ENCODE measurements around the gene ELOVL4.

The ELOVL4 gene

DNA sequence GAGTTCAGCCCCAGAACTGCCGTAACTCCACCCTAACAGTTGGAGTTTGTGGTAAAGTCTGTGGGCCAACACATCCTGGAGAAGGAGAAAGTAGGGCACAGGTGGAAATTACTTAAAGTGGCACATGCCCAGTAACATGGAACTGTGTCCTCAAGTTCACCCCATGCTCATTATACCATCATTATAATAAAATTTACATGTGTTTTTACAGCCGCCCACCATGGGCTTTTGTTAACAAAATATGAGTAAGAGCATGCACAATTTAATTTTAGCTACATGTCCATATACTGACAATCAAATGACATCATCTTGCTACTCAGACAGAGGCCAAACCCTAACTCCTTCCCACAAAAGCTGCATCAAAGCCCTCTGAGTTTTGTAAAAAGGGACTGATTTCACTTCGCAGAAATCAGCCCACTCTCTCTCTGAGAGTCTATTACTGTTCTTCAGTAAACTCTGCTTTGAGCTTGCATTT is 17.3 kb upstream of the ELOVL4 start:
- Histone ChIP-seq H3K4me1 (ENCODE audit: control insufficient read depth in 1 of 2, insufficient read depth in 2 of 2, low read length in 2 of 2) (no peaks in the 10 kb centered on the region), H3K36me3 (ENCODE audit: control insufficient read depth in 1 of 2, insufficient read depth in 2 of 2, low read length in 2 of 2) (no peaks in the 10 kb centered on the region), H3K4me3 (ENCODE audit: low read depth in 1 of 2, low read length in 2 of 2) (no peak overlapping the region), H3K9ac (ENCODE audit: low read depth in 1 of 2, low read length in 2 of 2) (no peak overlapping the region), H3K9me3 (ENCODE audit: control insufficient read depth in 1 of 2, low read length in 2 of 2) (no peaks in the 10 kb centered on the region), H3K27ac (ENCODE audit: low read depth, low read length) (no peak overlapping the region), H3K27me3 (ENCODE audit: control insufficient read depth in 1 of 2, insufficient read depth in 2 of 2, low read length in 2 of 2) (no peaks in the 10 kb centered on the region)

DNA sequence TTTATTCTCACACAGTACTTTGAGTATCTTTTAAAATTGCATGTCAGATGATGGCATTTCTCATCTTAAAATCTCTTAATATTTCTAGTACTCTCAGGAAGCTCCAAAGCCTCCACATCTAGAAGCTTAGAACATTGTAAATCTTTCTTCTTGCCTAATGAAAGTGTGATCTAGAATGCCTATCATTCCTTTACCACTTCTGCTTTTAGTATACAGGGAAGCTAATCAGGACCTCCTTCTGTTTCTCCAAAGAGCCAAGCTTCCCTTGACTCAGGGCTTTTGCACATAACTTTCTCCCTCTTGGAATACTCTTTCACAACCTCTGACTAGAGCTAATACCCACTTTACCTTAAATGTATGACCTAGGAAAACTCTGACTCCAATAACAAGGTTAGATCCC is 7.5 kb upstream of the ELOVL4 start:
- Histone ChIP-seq H3K27me3 (ENCODE audit: control insufficient read depth in 1 of 2, insufficient read depth in 2 of 2, low read length in 2 of 2) (no peaks in the 10 kb centered on the region), H3K36me3 (ENCODE audit: control insufficient read depth in 1 of 2, insufficient read depth in 2 of 2, low read length in 2 of 2) (no peaks in the 10 kb centered on the region), H3K27ac (ENCODE audit: low read depth, low read length) (no peak overlapping the region), H3K9ac (ENCODE audit: low read depth in 1 of 2, low read length in 2 of 2) (no peak overlapping the region), H3K9me3 (ENCODE audit: control insufficient read depth in 1 of 2, low read length in 2 of 2) (no peaks in the 10 kb centered on the region), H3K4me3 (ENCODE audit: low read depth in 1 of 2, low read length in 2 of 2) (no peak overlapping the region), H3K4me1 (ENCODE audit: control insufficient read depth in 1 of 2, insufficient read depth in 2 of 2, low read length in 2 of 2) (no peaks in the 10 kb centered on the region)

DNA sequence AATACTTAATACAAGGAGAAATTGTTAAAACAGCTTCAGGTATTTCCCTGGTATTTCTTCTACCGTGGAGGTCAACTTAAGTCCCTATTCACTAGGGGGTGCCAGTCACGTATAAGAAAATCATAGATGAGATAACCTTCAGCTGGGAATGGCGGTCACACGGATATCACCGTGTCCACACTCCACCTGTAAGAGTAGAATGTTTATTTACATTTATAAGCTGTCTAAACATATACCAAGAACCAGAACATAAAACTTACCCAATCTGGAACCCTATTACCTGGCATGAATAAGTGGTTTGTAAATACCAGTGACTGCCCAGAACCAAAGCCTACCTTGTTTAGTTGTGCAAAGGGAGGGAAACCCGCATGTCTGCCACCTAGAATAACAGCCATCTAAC is 1.9 kb upstream of the ELOVL4 start:
- Histone ChIP-seq H3K36me3 (ENCODE audit: control insufficient read depth in 1 of 2, insufficient read depth in 2 of 2, low read length in 2 of 2) (no peaks in the 10 kb centered on the region), H3K27ac (ENCODE audit: low read depth, low read length) (no peak overlapping the region), H3K27me3 (ENCODE audit: control insufficient read depth in 1 of 2, insufficient read depth in 2 of 2, low read length in 2 of 2) (peaks cover 27 to 28% of the 10 kb centered on the region in 2 donors), H3K4me3 (ENCODE audit: low read depth in 1 of 2, low read length in 2 of 2) (no peak overlapping the region), H3K9ac (ENCODE audit: low read depth in 1 of 2, low read length in 2 of 2) (no peak overlapping the region), H3K9me3 (ENCODE audit: control insufficient read depth in 1 of 2, low read length in 2 of 2) (no peaks in the 10 kb centered on the region), H3K4me1 (ENCODE audit: control insufficient read depth in 1 of 2, insufficient read depth in 2 of 2, low read length in 2 of 2) (peaks cover 0 to 9% of the 10 kb centered on the region in 2 donors)

DNA sequence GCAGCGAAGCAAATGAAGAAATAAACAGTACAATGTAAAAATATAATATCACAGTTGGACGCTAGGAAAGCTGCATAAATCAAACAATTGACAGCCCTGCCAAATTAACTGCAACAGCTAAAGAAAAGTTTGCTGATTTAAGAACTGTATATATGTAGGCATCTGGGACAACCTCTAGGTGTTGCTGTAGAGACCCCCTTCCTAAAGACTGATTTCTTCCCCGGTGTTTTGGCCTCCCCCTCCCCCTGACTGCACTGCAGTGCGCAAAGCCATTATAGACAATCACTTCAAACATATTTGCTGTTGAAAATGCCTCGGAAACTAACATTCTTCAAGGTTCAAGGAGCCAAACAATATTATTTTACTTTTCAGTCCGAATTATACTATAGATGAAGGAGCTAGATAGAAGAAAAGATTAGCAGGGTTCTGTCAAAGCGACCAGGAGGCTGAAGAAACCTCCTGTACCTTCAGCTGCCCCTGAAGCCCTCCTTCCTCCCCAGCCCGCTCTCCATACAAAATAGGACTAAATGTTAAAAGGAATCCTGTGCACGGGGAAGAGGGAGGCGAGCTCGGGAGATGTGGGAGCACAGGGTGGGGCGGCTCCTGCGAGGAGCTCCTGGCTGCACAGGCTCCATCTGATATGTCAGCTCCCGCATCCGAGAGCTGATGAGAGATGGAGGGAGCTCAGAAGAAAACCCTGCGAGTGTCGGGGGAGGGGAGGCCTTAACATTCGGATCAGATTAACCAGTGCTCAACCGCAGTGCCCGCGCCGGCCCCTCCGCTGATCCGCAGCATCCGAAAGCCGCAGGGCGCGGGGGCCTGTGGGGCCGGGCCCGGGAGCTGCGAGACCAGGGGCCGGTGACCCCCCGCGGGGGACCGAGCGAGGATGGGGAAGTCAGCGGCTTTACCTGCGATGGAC is 822 bp downstream of the ELOVL4 start:
- H3K27me3 ChIP-seq (ENCODE audit: control insufficient read depth in 1 of 2, insufficient read depth in 2 of 2, low read length in 2 of 2): peaks cover 33 to 34% of the 10 kb centered on the region in 2 donors
- H3K4me1 ChIP-seq (ENCODE audit: control insufficient read depth in 1 of 2, insufficient read depth in 2 of 2, low read length in 2 of 2): peaks cover 0 to 9% of the 10 kb centered on the region in 2 donors
- no peak overlapping the region for H3K27ac ChIP-seq (ENCODE audit: low read depth, low read length)
- no peaks in the 10 kb centered on the region for H3K9me3 ChIP-seq (ENCODE audit: control insufficient read depth in 1 of 2, low read length in 2 of 2)
- peak overlapping the region; percentile 51 to 65 for H3K4me3 ChIP-seq (ENCODE audit: low read depth in 1 of 2, low read length in 2 of 2)
- no peaks in the 10 kb centered on the region for H3K36me3 ChIP-seq (ENCODE audit: control insufficient read depth in 1 of 2, insufficient read depth in 2 of 2, low read length in 2 of 2)
- peak overlapping the region in 1 of 2 donors; percentile 12 for H3K9ac ChIP-seq (ENCODE audit: low read depth in 1 of 2, low read length in 2 of 2)

DNA sequence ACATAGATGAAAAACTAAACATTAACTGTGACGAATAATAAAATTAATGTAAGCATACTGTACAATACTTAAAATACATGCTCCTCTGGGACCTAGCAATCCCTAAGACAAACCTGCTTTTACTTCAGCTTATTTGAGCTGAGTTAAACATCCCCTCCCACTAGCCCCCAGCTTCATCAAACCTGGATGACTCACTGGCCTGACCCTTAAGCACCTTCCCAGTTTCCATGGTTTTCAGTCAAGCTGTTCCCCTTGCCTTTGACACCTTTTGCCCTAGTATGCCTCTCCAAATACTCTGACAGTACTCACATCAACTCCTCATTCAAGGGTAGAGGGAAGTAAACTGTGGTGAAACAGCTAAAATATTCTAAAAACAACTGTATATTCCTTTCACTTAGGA is 4.2 kb downstream of the ELOVL4 start:
- Histone ChIP-seq H3K27me3 (ENCODE audit: control insufficient read depth in 1 of 2, insufficient read depth in 2 of 2, low read length in 2 of 2) (peaks cover 33 to 34% of the 10 kb centered on the region in 2 donors), H3K4me3 (ENCODE audit: low read depth in 1 of 2, low read length in 2 of 2) (no peak overlapping the region), H3K36me3 (ENCODE audit: control insufficient read depth in 1 of 2, insufficient read depth in 2 of 2, low read length in 2 of 2) (no peaks in the 10 kb centered on the region), H3K9me3 (ENCODE audit: control insufficient read depth in 1 of 2, low read length in 2 of 2) (no peaks in the 10 kb centered on the region), H3K9ac (ENCODE audit: low read depth in 1 of 2, low read length in 2 of 2) (no peak overlapping the region), H3K4me1 (ENCODE audit: control insufficient read depth in 1 of 2, insufficient read depth in 2 of 2, low read length in 2 of 2) (peaks cover 0 to 9% of the 10 kb centered on the region in 2 donors), H3K27ac (ENCODE audit: low read depth, low read length) (no peak overlapping the region)

DNA sequence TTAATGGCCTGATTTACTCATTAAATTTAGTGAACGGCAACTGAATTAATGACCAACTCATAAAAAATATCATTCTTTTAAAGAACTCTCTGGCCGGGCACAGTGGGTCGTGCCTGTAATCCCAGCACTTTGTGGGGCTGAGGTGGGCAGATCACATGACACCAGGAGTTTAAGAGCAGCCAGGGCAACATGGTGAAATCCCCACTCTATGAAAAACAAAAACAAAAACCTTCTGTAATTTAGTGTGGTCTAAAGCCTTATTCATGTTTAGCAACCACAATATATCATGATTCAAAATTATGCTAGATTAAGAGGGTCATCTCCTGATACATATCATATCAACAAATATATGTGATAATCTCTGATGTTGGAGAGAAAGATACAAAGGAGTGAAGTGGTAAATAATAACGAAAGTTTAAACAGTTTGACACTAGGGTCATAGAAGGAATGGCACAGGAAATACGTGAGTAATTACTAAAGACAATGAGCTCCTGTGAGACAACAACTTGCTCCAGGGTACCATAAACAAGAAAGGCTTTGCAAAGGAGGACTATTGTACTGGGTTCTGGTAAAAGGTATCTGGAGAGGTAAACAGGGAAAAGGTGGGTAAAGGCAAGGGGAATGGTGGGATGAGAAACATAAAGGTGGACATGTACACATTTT is 5.7 kb downstream of the ELOVL4 start:
- Histone ChIP-seq H3K4me3 (ENCODE audit: low read depth in 1 of 2, low read length in 2 of 2) (no peak overlapping the region), H3K9ac (ENCODE audit: low read depth in 1 of 2, low read length in 2 of 2) (no peak overlapping the region), H3K4me1 (ENCODE audit: control insufficient read depth in 1 of 2, insufficient read depth in 2 of 2, low read length in 2 of 2) (peaks cover 0 to 7% of the 10 kb centered on the region in 2 donors), H3K27me3 (ENCODE audit: control insufficient read depth in 1 of 2, insufficient read depth in 2 of 2, low read length in 2 of 2) (peaks cover 21 to 22% of the 10 kb centered on the region in 2 donors), H3K27ac (ENCODE audit: low read depth, low read length) (no peak overlapping the region), H3K36me3 (ENCODE audit: control insufficient read depth in 1 of 2, insufficient read depth in 2 of 2, low read length in 2 of 2) (no peaks in the 10 kb centered on the region), H3K9me3 (ENCODE audit: control insufficient read depth in 1 of 2, low read length in 2 of 2) (no peaks in the 10 kb centered on the region)

DNA sequence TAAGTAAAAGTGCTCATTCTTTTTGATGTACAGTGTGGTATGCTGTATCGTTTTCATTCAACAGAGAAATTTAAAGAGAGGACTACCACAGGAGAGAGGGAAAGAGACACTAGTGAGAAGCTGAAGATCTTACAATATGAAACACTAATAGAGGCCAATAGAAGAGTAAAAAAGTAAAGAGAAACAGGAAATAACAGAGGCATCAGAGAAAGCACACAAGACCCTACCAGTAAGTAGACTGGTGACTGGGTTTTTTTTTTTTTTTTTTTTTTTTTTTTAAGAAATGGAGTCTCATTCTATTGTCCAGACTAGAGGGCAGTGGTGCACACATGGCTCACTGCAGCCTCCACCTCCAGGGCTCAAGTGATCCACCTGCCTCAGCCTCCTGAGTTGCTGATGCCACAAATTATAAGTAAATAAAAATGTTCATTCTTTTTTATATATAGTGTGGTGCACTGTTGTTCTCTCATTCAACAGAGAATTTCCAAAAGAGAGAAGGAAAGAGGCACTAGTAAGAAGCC is 18.8 kb downstream of the ELOVL4 start:
- no peak overlapping the region for H3K9ac ChIP-seq (ENCODE audit: low read depth in 1 of 2, low read length in 2 of 2)
- no peaks in the 10 kb centered on the region for H3K4me1 ChIP-seq (ENCODE audit: control insufficient read depth in 1 of 2, insufficient read depth in 2 of 2, low read length in 2 of 2)

DNA sequence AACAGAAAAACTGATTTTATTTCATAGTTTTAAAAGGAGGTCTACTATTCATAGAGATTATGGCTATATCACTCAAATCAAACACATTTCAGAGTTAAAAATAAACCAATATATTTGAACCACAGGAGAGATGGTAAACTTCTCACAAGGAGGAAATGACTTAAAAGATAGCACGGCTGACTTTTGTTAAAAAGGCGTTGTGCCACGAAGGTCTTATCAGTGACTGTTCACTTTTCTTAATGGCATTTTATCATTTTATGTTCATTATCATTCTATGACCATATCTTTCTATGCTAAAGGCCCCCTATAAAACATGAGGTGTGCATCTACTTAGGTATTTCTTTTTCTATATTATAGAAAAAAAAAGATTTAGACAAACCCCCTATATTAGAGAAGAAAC is 19.6 kb downstream of the ELOVL4 start:
- Histone ChIP-seq H3K27ac (ENCODE audit: low read depth, low read length) (no peak overlapping the region), H3K4me1 (ENCODE audit: control insufficient read depth in 1 of 2, insufficient read depth in 2 of 2, low read length in 2 of 2) (no peaks in the 10 kb centered on the region), H3K36me3 (ENCODE audit: control insufficient read depth in 1 of 2, insufficient read depth in 2 of 2, low read length in 2 of 2) (no peaks in the 10 kb centered on the region), H3K27me3 (ENCODE audit: control insufficient read depth in 1 of 2, insufficient read depth in 2 of 2, low read length in 2 of 2) (no peaks in the 10 kb centered on the region), H3K4me3 (ENCODE audit: low read depth in 1 of 2, low read length in 2 of 2) (no peak overlapping the region), H3K9me3 (ENCODE audit: control insufficient read depth in 1 of 2, low read length in 2 of 2) (no peaks in the 10 kb centered on the region), H3K9ac (ENCODE audit: low read depth in 1 of 2, low read length in 2 of 2) (no peak overlapping the region)

More for the DNA sequence above, 18.8 kb downstream of the ELOVL4 start:
- Histone ChIP-seq H3K4me3 (ENCODE audit: low read depth in 1 of 2, low read length in 2 of 2) (no peak overlapping the region), H3K27ac (ENCODE audit: low read depth, low read length) (no peak overlapping the region), H3K27me3 (ENCODE audit: control insufficient read depth in 1 of 2, insufficient read depth in 2 of 2, low read length in 2 of 2) (no peaks in the 10 kb centered on the region), H3K9me3 (ENCODE audit: control insufficient read depth in 1 of 2, low read length in 2 of 2) (no peaks in the 10 kb centered on the region), H3K36me3 (ENCODE audit: control insufficient read depth in 1 of 2, insufficient read depth in 2 of 2, low read length in 2 of 2) (no peaks in the 10 kb centered on the region)

DNA sequence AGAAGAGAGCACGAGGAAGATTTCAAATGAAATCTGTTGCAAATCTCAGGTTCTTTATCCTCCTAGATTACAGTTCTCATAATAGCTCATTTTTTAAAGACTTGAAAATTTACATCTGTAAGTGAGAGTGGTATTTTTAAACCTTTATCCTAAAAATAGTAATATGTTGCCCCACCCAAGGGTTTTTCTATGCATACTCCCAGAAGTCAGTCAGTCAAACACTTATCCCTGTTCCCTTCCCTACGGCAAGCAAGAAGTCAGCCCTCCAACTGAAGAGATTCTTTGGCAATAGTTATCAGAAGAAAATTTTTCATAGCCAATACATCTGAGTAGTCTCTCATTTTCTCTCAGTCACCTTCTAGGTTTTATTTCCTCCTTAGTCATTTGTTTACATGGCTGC is 24.1 kb downstream of the ELOVL4 start:
- Histone ChIP-seq H3K36me3 (ENCODE audit: control insufficient read depth in 1 of 2, insufficient read depth in 2 of 2, low read length in 2 of 2) (no peaks in the 10 kb centered on the region), H3K27ac (ENCODE audit: low read depth, low read length) (no peak overlapping the region), H3K4me1 (ENCODE audit: control insufficient read depth in 1 of 2, insufficient read depth in 2 of 2, low read length in 2 of 2) (no peaks in the 10 kb centered on the region), H3K4me3 (ENCODE audit: low read depth in 1 of 2, low read length in 2 of 2) (no peak overlapping the region), H3K27me3 (ENCODE audit: control insufficient read depth in 1 of 2, insufficient read depth in 2 of 2, low read length in 2 of 2) (no peaks in the 10 kb centered on the region), H3K9me3 (ENCODE audit: control insufficient read depth in 1 of 2, low read length in 2 of 2) (no peaks in the 10 kb centered on the region), H3K9ac (ENCODE audit: low read depth in 1 of 2, low read length in 2 of 2) (no peak overlapping the region)

DNA sequence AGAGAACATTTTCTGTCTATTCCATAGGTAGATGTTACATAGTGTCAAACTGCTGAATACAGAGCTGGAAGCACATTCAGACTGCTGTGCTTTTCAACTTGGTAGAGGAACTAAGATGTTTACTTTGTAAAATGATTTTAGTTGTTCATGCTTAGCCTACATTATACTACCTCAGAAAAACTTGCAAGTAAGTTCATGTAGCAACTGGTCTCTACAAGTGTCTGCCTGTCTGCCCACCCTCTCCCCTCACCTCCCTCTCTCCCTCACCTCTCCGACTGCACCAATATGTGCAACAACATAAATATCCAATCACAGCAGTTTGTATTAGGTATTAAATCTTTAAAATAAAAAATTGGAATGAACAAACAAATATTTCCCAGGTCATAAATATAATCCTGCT is 25.3 kb downstream of the ELOVL4 start:
- Histone ChIP-seq H3K9me3 (ENCODE audit: control insufficient read depth in 1 of 2, low read length in 2 of 2) (no peaks in the 10 kb centered on the region), H3K9ac (ENCODE audit: low read depth in 1 of 2, low read length in 2 of 2) (no peak overlapping the region), H3K27me3 (ENCODE audit: control insufficient read depth in 1 of 2, insufficient read depth in 2 of 2, low read length in 2 of 2) (no peaks in the 10 kb centered on the region), H3K27ac (ENCODE audit: low read depth, low read length) (no peak overlapping the region), H3K4me3 (ENCODE audit: low read depth in 1 of 2, low read length in 2 of 2) (no peak overlapping the region), H3K36me3 (ENCODE audit: control insufficient read depth in 1 of 2, insufficient read depth in 2 of 2, low read length in 2 of 2) (no peaks in the 10 kb centered on the region), H3K4me1 (ENCODE audit: control insufficient read depth in 1 of 2, insufficient read depth in 2 of 2, low read length in 2 of 2) (no peaks in the 10 kb centered on the region)

Data from duodenal mucosa (tissue), 2 donors.